Dedifferentiated amniotic fluid mesenchymal stem cell (primary cell): ENCODE results near the gene FBXW2.
"Not testable (repeated sequence)": the region's sequence is repeated elsewhere in the genome, so short reads cannot be mapped to it uniquely, and the experiment has no call there.

ENCODE experiments used
- DNase-seq: peaks from one replicate; pipeline ENCODE4 v3.0.0-alpha.2; 2016; ENCODE audit errors: extremely low spot score

Gene FBXW2

GRCh38 chr9:120778758-120779157, 14.5 kb downstream of the FBXW2 start:
- DNase-seq: no peak

- DNase-seq: no peak
Measured at GRCh38 chr9:120777229-120777628, 16.0 kb downstream of the FBXW2 start.

GRCh38 chr9:120776788-120777187, 16.4 kb downstream of the FBXW2 start:
- no peak for DNase-seq

- no peak for DNase-seq
Measured at GRCh38 chr9:120775859-120776258, 17.4 kb downstream of the FBXW2 start.

GRCh38 chr9:120774719-120775118, 18.5 kb downstream of the FBXW2 start:
- DNase-seq: no peak

GRCh38 chr9:120773256-120773655, 20.0 kb downstream of the FBXW2 start:
- DNase-seq: no peak

- no peak for DNase-seq
Measured at GRCh38 chr9:120770931-120771330, 22.3 kb downstream of the FBXW2 start.

GRCh38 chr9:120768886-120769285, 24.3 kb downstream of the FBXW2 start:
- DNase-seq: no peak

- DNase-seq: no peak
Measured at GRCh38 chr9:120768247-120768646, 25.0 kb downstream of the FBXW2 start.

- no peak for DNase-seq
Measured at GRCh38 chr9:120767451-120767850, 25.8 kb downstream of the FBXW2 start.

GRCh38 chr9:120765910-120766425, 27.2 kb downstream of the FBXW2 start:
- no peak for DNase-seq

- no peak for DNase-seq
Measured at GRCh38 chr9:120764476-120764875, 28.7 kb downstream of the FBXW2 start.

- DNase-seq: no peak
Measured at GRCh38 chr9:120761006-120761405, 32.2 kb downstream of the FBXW2 start.

- DNase-seq: no peak
Measured at GRCh38 chr9:120759755-120760400, 33.3 kb downstream of the FBXW2 start.

GRCh38 chr9:120758544-120758943, 34.7 kb downstream of the FBXW2 start:
- DNase-seq: no peak

GRCh38 chr9:120757026-120757913, 35.9 kb downstream of the FBXW2 start:
- DNase-seq: no peak

GRCh38 chr9:120756531-120756930, 36.7 kb downstream of the FBXW2 start:
- no peak for DNase-seq

- peak; percentile 42 for DNase-seq
Measured at GRCh38 chr9:120755810-120756434, 37.3 kb downstream of the FBXW2 start.

- no peak for DNase-seq
Measured at GRCh38 chr9:120755044-120755443, 38.2 kb downstream of the FBXW2 start.

- no peak for DNase-seq
Measured at GRCh38 chr9:120750421-120750820, 42.8 kb downstream of the FBXW2 start.

GRCh38 chr9:120746366-120746765, 46.9 kb downstream of the FBXW2 start:
- not testable (repeated sequence) for DNase-seq

GRCh38 chr9:120745278-120745677, 47.9 kb downstream of the FBXW2 start:
- no peak for DNase-seq
